A673 (cell line): ENCODE measurements around the gene DNAH1. TPM values are rescaled to one million over a fixed set of nuclear protein-coding genes. Genes with fewer than 3 reads are reported as not detected.

ENCODE experiments used
- BruUV-seq: library from RNA; stranded (reverse); fragments of 400-500 nt; replicated peaks from 2 replicates; lab custom pipeline; 2021; lab: Mats Ljungman, UMichigan
- CTCF ChIA-PET: fragments of 300-600 bp; sonication (Branson Sonifier 250); formaldehyde crosslinking; loops from one replicate; lab custom pipeline; 2022; ENCODE audit warnings: antibody characterized with exemption; lab: Charles Lee
- POLR2A ChIA-PET: fragments of 300-600 bp; sonication (Branson Sonifier 250); formaldehyde crosslinking; loops from one replicate; lab custom pipeline; 2022; ENCODE audit warnings: antibody characterized with exemption; ENCODE audit not compliant: low non-redundant PET; lab: Charles Lee
- DNase-seq: peaks from one replicate; pipeline ENCODE4 v3.0.0-alpha.2; 2015; ENCODE audit warnings: low spot score
- H3K27ac ChIP-seq: fragments of 200-600 bp; sonication (generic); 2 replicates; pipeline ENCODE4 v1.5.1; 2016; ENCODE audit warnings: mixed run types, low read depth, mild to moderate bottlenecking, mixed read lengths, antibody characterized with exemption, low read length; ENCODE audit not compliant: poor library complexity, severe bottlenecking
- H3K27me3 ChIP-seq: fragments of 200-600 bp; sonication (generic); replicated peaks from 2 replicates; pipeline ENCODE4 v1.6.1; 2017; ENCODE audit warnings: mixed run types, low read depth, mild to moderate bottlenecking, mixed read lengths, antibody characterized with exemption, low read length; ENCODE audit not compliant: insufficient read depth, poor library complexity
- H3K36me3 ChIP-seq: fragments of 200-600 bp; sonication (generic); 2 replicates; pipeline ENCODE4 v1.6.1; 2016; ENCODE audit warnings: mixed run types, mild to moderate bottlenecking, mixed read lengths, antibody characterized with exemption, low read length; ENCODE audit not compliant: insufficient read depth, poor library complexity, severe bottlenecking
- H3K4me1 ChIP-seq: fragments of 200-600 bp; sonication (generic); 2 replicates; pipeline ENCODE4 v1.6.1; 2017; ENCODE audit warnings: mixed run types, mild to moderate bottlenecking, mixed read lengths, antibody characterized with exemption, low read length; ENCODE audit not compliant: insufficient read depth, poor library complexity, severe bottlenecking
- H3K4me3 ChIP-seq: fragments of 200-600 bp; sonication (generic); 2 replicates; pipeline ENCODE4 v1.5.1; 2016; ENCODE audit warnings: low read depth, mixed run types, mild to moderate bottlenecking, mixed read lengths, low read length; ENCODE audit not compliant: poor library complexity, severe bottlenecking
- H3K9me3 ChIP-seq: fragments of 200-600 bp; sonication (generic); 2 replicates; pipeline ENCODE4 v1.6.1; 2016; ENCODE audit warnings: mixed run types, low read depth, mild to moderate bottlenecking, mixed read lengths, antibody characterized with exemption, low read length; ENCODE audit not compliant: poor library complexity, severe bottlenecking
- CTCF ChIP-seq: fragments of 300-800, 200-600 bp; sonication (generic); conservative IDR thresholded peaks from 2 replicates; pipeline ENCODE4 v1.5.1; 2017; ENCODE audit warnings: low read depth, mild to moderate bottlenecking, antibody characterized with exemption, low read length, moderate library complexity, mixed read lengths
- EZH2 ChIP-seq: fragments of 200-600 bp; sonication (generic); IDR thresholded peaks from 2 replicates; pipeline ENCODE4 v1.6.1; 2017; ENCODE audit warnings: borderline replicate concordance, low read depth, mild to moderate bottlenecking, mixed read lengths, antibody characterized with exemption, low read length; ENCODE audit not compliant: poor library complexity, severe bottlenecking
- intact Hi-C: fragments of 100-400 bp; cut with micrococcal nuclease; formaldehyde crosslinking; loops from one replicate; pipeline ENCODE4 v1.10.0; 2022; ENCODE audit not compliant: unreplicated experiment
- total RNA-seq: library from RNA; stranded (reverse); gene quantifications from 2 replicates; pipeline ENCODE4 v1.2.3, GENCODE V29; 2021

Gene DNAH1
- total RNA-seq, 1 experiment from 2014 or later: 1.3 TPM

GRCh38 chr3:52306978-52307377 lies 9.1 kb upstream of the DNAH1 start:
- no peak for TF ChIP-seq EZH2
- no peak for TF ChIP-seq CTCF
- CTCF ChIA-PET: no interaction called here
- Histone ChIP-seq H3K27me3 (no peaks in the 10 kb centered on the region), H3K4me3 (no peak overlapping the region), H3K27ac (no peak overlapping the region), H3K4me1 (no peaks in the 10 kb centered on the region), H3K36me3 (no peaks in the 10 kb centered on the region), H3K9me3 (no peaks in the 10 kb centered on the region)
- no TSS peak for BruUV-seq
- intact Hi-C loops: no loop called here
- POLR2A ChIA-PET: no interaction called here
- DNase-seq: no peak

GRCh38 chr3:52308308-52308707 lies 7.8 kb upstream of the DNAH1 start:
- CTCF ChIA-PET: no interaction called here
- Histone ChIP-seq H3K4me3 (no peak overlapping the region), H3K27ac (no peak overlapping the region), H3K36me3 (no peaks in the 10 kb centered on the region), H3K9me3 (no peaks in the 10 kb centered on the region), H3K4me1 (no peaks in the 10 kb centered on the region), H3K27me3 (no peaks in the 10 kb centered on the region)
- intact Hi-C loops: no loop called here
- TF ChIP-seq EZH2: no peak
- no peak for TF ChIP-seq CTCF
- DNase-seq: no peak
- no TSS peak for BruUV-seq
- POLR2A ChIA-PET: no interaction called here

- TF ChIP-seq CTCF (no peak), EZH2 (no peak)
- H3K27me3 ChIP-seq: no peaks in the 10 kb centered on the region
- H3K27ac ChIP-seq: no peak overlapping the region
- BruUV-seq: no TSS peak
- no peaks in the 10 kb centered on the region for H3K9me3 ChIP-seq
- CTCF ChIA-PET: no interaction called here
- H3K36me3 ChIP-seq: no peaks in the 10 kb centered on the region
- H3K4me3 ChIP-seq: no peak overlapping the region
- intact Hi-C loops: no loop called here
- no peak for DNase-seq
- H3K4me1 ChIP-seq: no peaks in the 10 kb centered on the region
- POLR2A ChIA-PET: no interaction called here
Observed at GRCh38 chr3:52310861-52311575, 5.1 kb upstream of the DNAH1 start.
